HepG2 (cell line): ENCODE data around the gene THOP1. TPM values are rescaled to one million over a fixed set of nuclear protein-coding genes. Genes with fewer than 3 reads are reported as not detected.
A peak's percentile ranks its signal among the peaks of the same experiment; 100 is the strongest.

ENCODE experiments used
- ATF1 ChIP-seq: IDR thresholded peaks from 2 replicates; pipeline ENCODE4 v1.6.1; 2016; ENCODE audit warnings: mild to moderate bottlenecking, control low read depth
- BHLHE40 ChIP-seq: IDR thresholded peaks from 2 replicates; pipeline ENCODE4 v1.6.1; 2011; ENCODE audit warnings: low read length, improper control_type of control experiment
- GATA4 ChIP-seq: sonication (generic); IDR thresholded peaks from 2 replicates; pipeline ENCODE4 v1.6.1; 2016; ENCODE audit warnings: antibody characterized with exemption, low read depth, borderline replicate concordance
- LCORL ChIP-seq, 2 experiments: fragments of 450-650 bp in 1 of 2; sonication (generic) in 1 of 2; formaldehyde crosslinking in 1 of 2; IDR thresholded peaks; 2 replicates each; pipeline versions ENCODE4 v1.5.0 to v1.6.1; 2017 to 2020; ENCODE audit warnings: antibody characterized with exemption in 1 of 2, missing genetic modification reagents in 1 of 2
- MBD4 ChIP-seq: IDR thresholded peaks from 2 replicates; pipeline ENCODE4 v1.6.1; 2012; ENCODE audit warnings: low read length, inconsistent platforms, borderline replicate concordance
- MTF1 ChIP-seq: sonication (generic); formaldehyde crosslinking; IDR thresholded peaks from 2 replicates; pipeline ENCODE4 v1.5.0; 2020; ENCODE audit warnings: missing genetic modification reagents
- REXO4 ChIP-seq: sonication (generic); formaldehyde crosslinking; IDR thresholded peaks from 2 replicates; pipeline ENCODE4 v1.8.0; 2022; ENCODE audit warnings: missing genetic modification reagents, mild to moderate bottlenecking, borderline replicate concordance
- SRSF1 ChIP-seq: fragments of 200-400 bp; formaldehyde crosslinking; optimal IDR thresholded peaks from 2 replicates; pipeline ENCODE3; 2017; ENCODE audit warnings: mild to moderate bottlenecking, low read depth, low read length, moderate library complexity
- SUZ12 ChIP-seq: fragments of 150-350 bp; IDR thresholded peaks from 2 replicates; pipeline ENCODE4 v1.6.1; 2014; ENCODE audit warnings: low read depth, low read length
- TCF12 ChIP-seq, 2 experiments: fragments of 450-650 bp in 1 of 2; sonication (generic) in 1 of 2; formaldehyde crosslinking in 1 of 2; IDR thresholded peaks; 2 replicates each; pipeline versions ENCODE4 v1.6.1 to v1.8.0; 2017 to 2022; ENCODE audit warnings: antibody characterized with exemption in 1 of 2, mild to moderate bottlenecking in 1 of 2, missing genetic modification reagents in 1 of 2, moderate library complexity in 1 of 2
- TSC22D2 ChIP-seq: sonication (generic); formaldehyde crosslinking; IDR thresholded peaks from 2 replicates; pipeline ENCODE4 v1.5.1; 2020; ENCODE audit warnings: missing genetic modification reagents, mild to moderate bottlenecking, borderline replicate concordance
- ZFP36L1 ChIP-seq: sonication (generic); formaldehyde crosslinking; IDR thresholded peaks from 2 replicates; pipeline ENCODE4 v1.8.0; 2022; ENCODE audit warnings: mild to moderate bottlenecking, missing genetic modification reagents, moderate library complexity
- ZNF354B ChIP-seq: sonication (generic); formaldehyde crosslinking; IDR thresholded peaks from 2 replicates; pipeline ENCODE4 v1.8.0; 2022; ENCODE audit warnings: mild to moderate bottlenecking, missing genetic modification reagents
- ZNF382 ChIP-seq: sonication (generic); formaldehyde crosslinking; IDR thresholded peaks from 2 replicates; pipeline ENCODE4 v1.5.0; 2020; ENCODE audit warnings: missing genetic modification reagents, mild to moderate bottlenecking, borderline replicate concordance
- polyA plus RNA-seq, 8 experiments: library from polyadenylated mRNA; depleted of rRNA in 3 of 8; stranded (reverse) in 7 of 8; unstranded in 1 of 8; fragments of >200 nt; fragmentation: Illumina TruSeq in 4 of 8; extraction: Trizol in 4 of 8; gene quantifications; 2 replicates each; pipeline versions ENCODE4 v1.2.1 to v1.2.3, GENCODE V29; 2011 to 2016; ENCODE audit warnings: low read depth in 4 of 8, missing spikeins in 1 of 8, mixed read lengths in 1 of 8; ENCODE audit not compliant: insufficient read depth in 1 of 8
- total RNA-seq, 5 experiments: library from RNA; depleted of rRNA; stranded (reverse); fragments of >200 nt; fragmentation: Illumina TruSeq; extraction: Trizol; gene quantifications; 2 replicates each; pipeline ENCODE4 v1.2.3, GENCODE V29; 2016; ENCODE audit warnings: low read depth in 1 of 5
- TF ChIP-seq, protein P1 (sequence below): IDR thresholded peaks from 2 replicates; pipeline ENCODE4 v1.6.1; 2018; ENCODE audit warnings: missing genetic modification reagents, mild to moderate bottlenecking, missing compliant biosample characterization
- TF ChIP-seq, protein P2 (sequence below): sonication (generic); formaldehyde crosslinking; IDR thresholded peaks from 2 replicates; pipeline ENCODE4 v1.9.0; 2021; ENCODE audit warnings: missing genetic modification reagents, mild to moderate bottlenecking, borderline replicate concordance
- TF ChIP-seq, protein P3 (sequence below): IDR thresholded peaks from 2 replicates; pipeline ENCODE4 v1.6.1; 2016; ENCODE audit warnings: low read depth, control low read depth
- TF ChIP-seq, protein P4 (sequence below): sonication (generic); formaldehyde crosslinking; IDR thresholded peaks from 2 replicates; pipeline ENCODE4 v1.5.0; 2020; ENCODE audit warnings: mild to moderate bottlenecking, low read depth, missing genetic modification reagents, borderline replicate concordance
- TF ChIP-seq, protein P5 (sequence below): sonication (generic); formaldehyde crosslinking; IDR thresholded peaks from 2 replicates; pipeline ENCODE4 v1.4.0; 2020; ENCODE audit warnings: missing genetic modification reagents
- TF ChIP-seq, protein P6 (sequence below): sonication (generic); formaldehyde crosslinking; IDR thresholded peaks from 2 replicates; pipeline ENCODE4 v1.4.0; 2020; ENCODE audit warnings: low read depth, mild to moderate bottlenecking, missing genetic modification reagents

THOP1 gene
- total and polyA plus RNA-seq, 2 of the 13 experiments (the other 11 are each of a cell fraction or from before 2014, with no cell fraction given): 74.4 to 116 TPM

DNA sequence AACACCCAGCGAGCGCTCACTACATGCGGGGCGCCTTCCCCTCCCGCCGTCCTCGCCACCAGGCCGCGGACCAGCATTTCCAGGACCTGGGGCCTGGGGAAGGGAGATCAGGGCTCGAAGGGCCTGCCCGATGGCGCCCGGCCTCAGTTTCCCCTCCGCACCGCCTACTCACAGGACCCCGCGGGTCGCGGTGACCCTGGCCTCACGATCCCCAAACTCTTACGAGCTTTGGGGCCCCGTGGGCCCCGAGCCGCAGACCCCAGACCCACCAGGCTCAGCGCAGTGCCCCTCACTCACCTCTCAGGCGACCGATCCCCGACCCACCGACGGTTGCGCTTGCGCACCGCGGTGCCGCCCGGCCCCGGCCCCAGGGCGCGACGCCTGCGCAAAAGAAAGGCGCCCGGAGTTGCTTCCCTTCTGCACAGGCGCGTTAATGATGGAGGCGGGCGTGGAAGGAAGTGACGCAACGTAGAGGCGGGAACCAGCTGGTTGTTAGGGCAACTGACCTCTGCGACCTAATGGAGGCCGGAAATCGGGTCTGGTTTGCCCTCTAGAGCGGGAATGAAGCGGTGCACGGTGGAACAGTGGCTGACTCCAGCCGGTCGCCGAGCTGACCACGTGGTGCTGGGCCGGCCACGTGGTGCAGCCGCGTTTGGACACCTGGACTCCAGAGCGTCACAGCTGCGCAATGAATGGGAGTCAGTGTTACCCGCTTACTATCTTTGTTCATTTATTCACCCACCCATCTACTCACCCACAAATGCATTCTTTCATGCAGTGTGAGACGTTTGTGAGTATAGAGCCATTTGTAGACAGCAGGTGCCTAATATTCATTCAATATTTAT is 2.1 kb upstream of the THOP1 start, which contains the start of gene SGTA (continued):
- TF ChIP-seq, protein P1, sequence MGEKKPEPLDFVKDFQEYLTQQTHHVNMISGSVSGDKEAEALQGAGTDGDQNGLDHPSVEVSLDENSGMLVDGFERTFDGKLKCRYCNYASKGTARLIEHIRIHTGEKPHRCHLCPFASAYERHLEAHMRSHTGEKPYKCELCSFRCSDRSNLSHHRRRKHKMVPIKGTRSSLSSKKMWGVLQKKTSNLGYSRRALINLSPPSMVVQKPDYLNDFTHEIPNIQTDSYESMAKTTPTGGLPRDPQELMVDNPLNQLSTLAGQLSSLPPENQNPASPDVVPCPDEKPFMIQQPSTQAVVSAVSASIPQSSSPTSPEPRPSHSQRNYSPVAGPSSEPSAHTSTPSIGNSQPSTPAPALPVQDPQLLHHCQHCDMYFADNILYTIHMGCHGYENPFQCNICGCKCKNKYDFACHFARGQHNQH (CRISPR knock-in tag): peak; percentile 83
- peak; percentile 85; the same call in 1 of the 2 replicates for TF ChIP-seq TSC22D2 (CRISPR knock-in tag)
- no peak for TF ChIP-seq TCF12 (IDR thresholded peaks at IDR 0.05)
- TF ChIP-seq TCF12 (CRISPR knock-in tag; IDR thresholded peaks at IDR 0.05): 0 out of 2 replicates have a peak, but pooled peaks have one; percentile 44
- no peak for TF ChIP-seq ZNF382 (CRISPR knock-in tag)
- peak; percentile 71; the same call in 1 of the 2 replicates for TF ChIP-seq MTF1
- TF ChIP-seq, protein P2, sequence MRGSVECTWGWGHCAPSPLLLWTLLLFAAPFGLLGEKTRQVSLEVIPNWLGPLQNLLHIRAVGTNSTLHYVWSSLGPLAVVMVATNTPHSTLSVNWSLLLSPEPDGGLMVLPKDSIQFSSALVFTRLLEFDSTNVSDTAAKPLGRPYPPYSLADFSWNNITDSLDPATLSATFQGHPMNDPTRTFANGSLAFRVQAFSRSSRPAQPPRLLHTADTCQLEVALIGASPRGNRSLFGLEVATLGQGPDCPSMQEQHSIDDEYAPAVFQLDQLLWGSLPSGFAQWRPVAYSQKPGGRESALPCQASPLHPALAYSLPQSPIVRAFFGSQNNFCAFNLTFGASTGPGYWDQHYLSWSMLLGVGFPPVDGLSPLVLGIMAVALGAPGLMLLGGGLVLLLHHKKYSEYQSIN (CRISPR knock-in tag): no peak
- TF ChIP-seq SRSF1: no peak
- TF ChIP-seq LCORL (IDR thresholded peaks at IDR 0.05): no peak
- peak; percentile 72; the same call in 1 of the 2 replicates for TF ChIP-seq LCORL (CRISPR knock-in tag; IDR thresholded peaks at IDR 0.05)
- TF ChIP-seq MBD4: no peak
- peak; percentile 99 for TF ChIP-seq ZFP36L1
- peak; percentile 93 for TF ChIP-seq REXO4
- TF ChIP-seq BHLHE40: peak; percentile 67
- no peak for TF ChIP-seq ZNF354B (CRISPR knock-in tag)
- TF ChIP-seq, protein P3, sequence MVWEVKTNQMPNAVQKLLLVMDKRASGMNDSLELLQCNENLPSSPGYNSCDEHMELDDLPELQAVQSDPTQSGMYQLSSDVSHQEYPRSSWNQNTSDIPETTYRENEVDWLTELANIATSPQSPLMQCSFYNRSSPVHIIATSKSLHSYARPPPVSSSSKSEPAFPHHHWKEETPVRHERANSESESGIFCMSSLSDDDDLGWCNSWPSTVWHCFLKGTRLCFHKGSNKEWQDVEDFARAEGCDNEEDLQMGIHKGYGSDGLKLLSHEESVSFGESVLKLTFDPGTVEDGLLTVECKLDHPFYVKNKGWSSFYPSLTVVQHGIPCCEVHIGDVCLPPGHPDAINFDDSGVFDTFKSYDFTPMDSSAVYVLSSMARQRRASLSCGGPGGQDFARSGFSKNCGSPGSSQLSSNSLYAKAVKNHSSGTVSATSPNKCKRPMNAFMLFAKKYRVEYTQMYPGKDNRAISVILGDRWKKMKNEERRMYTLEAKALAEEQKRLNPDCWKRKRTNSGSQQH: peak; percentile 99
- TF ChIP-seq, protein P4, sequence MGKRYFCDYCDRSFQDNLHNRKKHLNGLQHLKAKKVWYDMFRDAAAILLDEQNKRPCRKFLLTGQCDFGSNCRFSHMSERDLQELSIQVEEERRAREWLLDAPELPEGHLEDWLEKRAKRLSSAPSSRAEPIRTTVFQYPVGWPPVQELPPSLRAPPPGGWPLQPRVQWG (CRISPR knock-in tag): no peak
- TF ChIP-seq, protein P5, sequence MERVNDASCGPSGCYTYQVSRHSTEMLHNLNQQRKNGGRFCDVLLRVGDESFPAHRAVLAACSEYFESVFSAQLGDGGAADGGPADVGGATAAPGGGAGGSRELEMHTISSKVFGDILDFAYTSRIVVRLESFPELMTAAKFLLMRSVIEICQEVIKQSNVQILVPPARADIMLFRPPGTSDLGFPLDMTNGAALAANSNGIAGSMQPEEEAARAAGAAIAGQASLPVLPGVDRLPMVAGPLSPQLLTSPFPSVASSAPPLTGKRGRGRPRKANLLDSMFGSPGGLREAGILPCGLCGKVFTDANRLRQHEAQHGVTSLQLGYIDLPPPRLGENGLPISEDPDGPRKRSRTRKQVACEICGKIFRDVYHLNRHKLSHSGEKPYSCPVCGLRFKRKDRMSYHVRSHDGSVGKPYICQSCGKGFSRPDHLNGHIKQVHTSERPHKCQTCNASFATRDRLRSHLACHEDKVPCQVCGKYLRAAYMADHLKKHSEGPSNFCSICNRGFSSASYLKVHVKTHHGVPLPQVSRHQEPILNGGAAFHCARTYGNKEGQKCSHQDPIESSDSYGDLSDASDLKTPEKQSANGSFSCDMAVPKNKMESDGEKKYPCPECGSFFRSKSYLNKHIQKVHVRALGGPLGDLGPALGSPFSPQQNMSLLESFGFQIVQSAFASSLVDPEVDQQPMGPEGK: 0 out of 2 replicates have a peak, but pooled peaks have one; percentile 45
- TF ChIP-seq, protein P6, sequence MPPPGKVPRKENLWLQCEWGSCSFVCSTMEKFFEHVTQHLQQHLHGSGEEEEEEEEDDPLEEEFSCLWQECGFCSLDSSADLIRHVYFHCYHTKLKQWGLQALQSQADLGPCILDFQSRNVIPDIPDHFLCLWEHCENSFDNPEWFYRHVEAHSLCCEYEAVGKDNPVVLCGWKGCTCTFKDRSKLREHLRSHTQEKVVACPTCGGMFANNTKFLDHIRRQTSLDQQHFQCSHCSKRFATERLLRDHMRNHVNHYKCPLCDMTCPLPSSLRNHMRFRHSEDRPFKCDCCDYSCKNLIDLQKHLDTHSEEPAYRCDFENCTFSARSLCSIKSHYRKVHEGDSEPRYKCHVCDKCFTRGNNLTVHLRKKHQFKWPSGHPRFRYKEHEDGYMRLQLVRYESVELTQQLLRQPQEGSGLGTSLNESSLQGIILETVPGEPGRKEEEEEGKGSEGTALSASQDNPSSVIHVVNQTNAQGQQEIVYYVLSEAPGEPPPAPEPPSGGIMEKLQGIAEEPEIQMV: peak; percentile 81; the same call in 1 of the 2 replicates
- no peak for TF ChIP-seq SUZ12
- TF ChIP-seq ATF1 (CRISPR knock-in tag): peak; percentile 91
- TF ChIP-seq GATA4: no peak
